ENCODE data around the gene SGK2.
"Not testable (repeated sequence)": the region's sequence is repeated elsewhere in the genome, so short reads cannot be mapped to it uniquely, and the experiment has no call there.

SGK2 gene

DNA sequence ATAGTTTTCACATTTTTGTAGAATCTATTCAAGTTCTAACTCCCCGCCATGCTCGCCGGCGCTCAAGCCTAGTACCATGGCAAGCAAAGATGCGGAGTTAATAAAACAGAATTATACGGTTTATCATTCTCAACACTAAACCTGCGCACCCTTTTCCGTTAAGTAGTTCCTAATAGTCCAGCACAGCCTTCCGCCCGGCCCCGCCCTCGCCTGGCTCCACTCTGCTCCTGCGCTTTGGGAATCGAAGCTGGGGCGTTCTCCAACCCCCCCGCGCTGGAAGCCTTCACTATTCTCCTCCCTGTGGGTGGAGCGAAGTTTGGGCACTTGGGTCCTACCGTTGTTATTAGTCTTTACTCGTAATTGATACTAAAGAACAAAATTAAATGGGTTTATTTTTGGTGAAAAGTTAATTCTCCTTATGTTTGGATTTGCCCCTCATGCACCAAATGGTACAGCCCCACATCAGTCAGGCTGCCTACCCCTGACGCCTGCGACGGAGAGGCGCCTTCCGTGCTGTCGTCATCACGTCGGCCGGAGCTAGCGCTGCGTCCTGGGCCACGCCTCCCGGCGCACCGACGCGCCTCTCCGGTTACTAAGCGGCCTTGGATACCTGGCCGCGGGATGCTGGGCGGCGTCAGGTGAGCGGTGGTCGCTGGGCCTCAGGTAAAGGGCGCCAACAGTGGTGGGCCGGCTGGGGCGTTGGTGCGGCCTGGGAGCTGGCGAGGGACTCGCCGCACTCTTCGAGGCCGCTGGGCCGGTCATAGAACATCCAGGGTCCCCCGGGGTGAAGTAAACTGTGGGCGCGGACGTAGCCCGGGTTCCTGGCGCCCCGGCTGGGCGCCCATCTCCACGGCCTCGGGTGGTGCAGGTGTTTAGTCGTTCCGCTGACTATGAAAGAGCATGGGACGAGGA is 31.8 kb downstream of the SGK2 start, which contains the start of gene IFT52:
Gene IFT52 (plus strand): TSS at position 546 of the 912 bp plus-strand sequence. CDS start 3,762 bp downstream, outside the sequence.
- DNase-seq (ENCODE audit: low read depth in 1 of 2, low spot score in 1 of 2) = peak; percentile 77 to 83

DNA sequence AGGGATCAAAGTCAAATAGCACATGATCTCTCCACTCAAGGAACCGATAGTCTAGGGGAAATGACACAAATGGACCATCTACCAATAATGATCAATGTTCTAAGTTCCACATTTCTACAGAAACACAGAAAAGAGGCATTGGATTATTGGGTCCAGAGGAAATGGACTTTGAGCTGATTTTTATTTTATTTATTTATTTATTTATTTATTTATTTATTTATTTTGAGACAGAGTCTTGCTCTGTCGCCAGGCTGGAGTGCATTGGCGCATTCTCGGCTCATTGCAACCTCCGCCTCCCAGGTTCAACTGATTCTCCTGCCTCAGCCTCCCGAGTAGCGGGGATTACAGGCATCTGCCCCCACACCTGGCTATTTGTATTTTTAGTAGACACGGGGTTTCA is 43.1 kb downstream of the SGK2 start:
- not testable (repeated sequence) for DNase-seq (ENCODE audit: low read depth in 1 of 2, low spot score in 1 of 2)

GRCh38 chr20:43603124-43603523 is 44.3 kb downstream of the SGK2 start:
- DNase-seq (ENCODE audit: low read depth in 1 of 2, low spot score in 1 of 2) = no peak

GRCh38 chr20:43605715-43606114 is 46.9 kb downstream of the SGK2 start:
- no peak for DNase-seq (ENCODE audit: low read depth in 1 of 2, low spot score in 1 of 2)

DNA sequence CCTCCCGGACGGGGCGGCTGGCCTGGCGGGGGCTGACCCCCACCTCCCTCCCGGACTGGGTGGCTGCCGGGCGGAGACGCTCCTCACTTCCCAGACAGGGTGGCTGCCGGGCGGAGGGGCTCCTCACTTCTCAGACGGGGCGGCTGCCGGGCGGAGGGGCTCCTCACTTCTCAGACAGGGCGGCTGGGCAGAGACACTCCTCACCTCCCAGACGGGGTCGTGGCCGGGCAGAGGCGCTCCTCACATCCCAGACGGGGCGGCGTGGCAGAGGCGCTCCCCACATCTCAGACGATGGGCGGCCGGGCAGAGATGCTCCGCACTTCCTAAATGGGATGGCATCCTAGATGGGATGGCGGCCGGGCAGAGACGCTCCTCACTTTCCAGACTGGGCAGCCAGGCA is 48.5 kb downstream of the SGK2 start:
- DNase-seq (ENCODE audit: low read depth in 1 of 2, low spot score in 1 of 2) = not testable (repeated sequence)

- no peak for DNase-seq (ENCODE audit: low read depth in 1 of 2, low spot score in 1 of 2)
These were observed 72.8 kb downstream of the SGK2 start for GRCh38 chr20:43631598-43631997.
